IgD-negative memory B cell (primary cell): Measurements from ENCODE around the gene TTN. TPM values are rescaled to one million over a fixed set of nuclear protein-coding genes. Genes with fewer than 3 reads are reported as not detected.

Experiments used
- H3K27ac Mint-ChIP-seq, 3 donors: one replicate each; pipeline ENCODE4 v1.8.0; 2020 to 2022; ENCODE audit warnings: mild to moderate bottlenecking in 3 of 3, mixed read lengths in 3 of 3, moderate library complexity in 1 of 3
- H3K27me3 Mint-ChIP-seq: one replicate; pipeline ENCODE4 v1.8.0; 2021; ENCODE audit warnings: mixed read lengths
- H3K36me3 Mint-ChIP-seq: one replicate; pipeline ENCODE4 v1.8.0; 2020; ENCODE audit warnings: mild to moderate bottlenecking, mixed read lengths
- H3K4me1 Mint-ChIP-seq, 3 donors: one replicate each; pipeline ENCODE4 v1.8.0; 2020 to 2022; ENCODE audit warnings: mixed read lengths in 3 of 3, mild to moderate bottlenecking in 1 of 3
- H3K4me3 Mint-ChIP-seq, 4 donors: one replicate each; pipeline ENCODE4 v1.8.0; 2020 to 2022; ENCODE audit warnings: mild to moderate bottlenecking in 4 of 4, mixed read lengths in 4 of 4, moderate library complexity in 3 of 4
- H3K9me3 Mint-ChIP-seq, 3 donors: one replicate each; pipeline ENCODE4 v1.8.0; 2020 to 2021; ENCODE audit warnings: mixed read lengths in 3 of 3, mild to moderate bottlenecking in 1 of 3
- polyA plus RNA-seq: library from polyadenylated mRNA; unstranded; fragments of 300-500 nt; fragmentation: Illumina TruSeq; gene quantifications from one replicate; pipeline ENCODE4 v1.2.3, GENCODE V29; 2021

Gene TTN
- polyA plus RNA-seq, 1 donor from 2014 or later, result 9.4 TPM

- Mint-ChIP-seq H3K27me3 (no peaks in the 10 kb centered on the region), H3K36me3 (peaks cover 4% of the 10 kb centered on the region), H3K27ac (peak overlapping the region in 1 of 3 donors; percentile 19), H3K9me3 (no peaks in the 10 kb centered on the region), H3K4me1 (no peaks in the 10 kb centered on the region), H3K4me3 (no peak overlapping the region)
Measured at GRCh38 chr2:178506949-178507348, 300.3 kb downstream of the TTN start.

GRCh38 chr2:178506524-178506923 lies 300.7 kb downstream of the TTN start:
- Mint-ChIP-seq H3K36me3 (peaks cover 2% of the 10 kb centered on the region), H3K4me3 (no peak overlapping the region), H3K27me3 (no peaks in the 10 kb centered on the region), H3K9me3 (no peaks in the 10 kb centered on the region), H3K4me1 (no peaks in the 10 kb centered on the region), H3K27ac (peak overlapping the region in 1 of 3 donors; percentile 67)

- no peak overlapping the region for H3K27ac Mint-ChIP-seq
- H3K4me3 Mint-ChIP-seq, result no peak overlapping the region
- peaks cover 2% of the 10 kb centered on the region for H3K36me3 Mint-ChIP-seq
- H3K4me1 Mint-ChIP-seq, result no peaks in the 10 kb centered on the region
- H3K9me3 Mint-ChIP-seq, result no peaks in the 10 kb centered on the region
- no peaks in the 10 kb centered on the region for H3K27me3 Mint-ChIP-seq
Measured at GRCh38 chr2:178506101-178506500, 301.1 kb downstream of the TTN start.

GRCh38 chr2:178502751-178503150 lies 304.5 kb downstream of the TTN start:
- Mint-ChIP-seq H3K4me3 (no peak overlapping the region), H3K9me3 (no peaks in the 10 kb centered on the region), H3K36me3 (peaks cover 6% of the 10 kb centered on the region), H3K27me3 (no peaks in the 10 kb centered on the region), H3K4me1 (peaks cover 4 to 6% (median 5%) of the 10 kb centered on the region in 3 donors), H3K27ac (no peak overlapping the region)

- H3K9me3 Mint-ChIP-seq, result no peaks in the 10 kb centered on the region
- H3K4me1 Mint-ChIP-seq, result peaks cover 5 to 11% (median 10%) of the 10 kb centered on the region in 3 donors
- H3K27me3 Mint-ChIP-seq, result no peaks in the 10 kb centered on the region
Measured at GRCh38 chr2:178499640-178500039, 307.6 kb downstream of the TTN start.

GRCh38 chr2:178498137-178498536 lies 309.1 kb downstream of the TTN start:
- Mint-ChIP-seq H3K27me3 (no peaks in the 10 kb centered on the region), H3K27ac (no peak overlapping the region), H3K9me3 (no peaks in the 10 kb centered on the region), H3K36me3 (peaks cover 18% of the 10 kb centered on the region), H3K4me1 (peaks cover 5 to 11% (median 10%) of the 10 kb centered on the region in 3 donors), H3K4me3 (no peak overlapping the region)

More at GRCh38 chr2:178499640-178500039, 307.6 kb downstream of the TTN start:
- no peak overlapping the region for H3K27ac Mint-ChIP-seq
- peaks cover 14% of the 10 kb centered on the region for H3K36me3 Mint-ChIP-seq
- no peak overlapping the region for H3K4me3 Mint-ChIP-seq

GRCh38 chr2:178496049-178496448 lies 311.2 kb downstream of the TTN start:
- Mint-ChIP-seq H3K4me1 (peaks cover 5 to 11% (median 10%) of the 10 kb centered on the region in 3 donors), H3K27me3 (no peaks in the 10 kb centered on the region), H3K9me3 (no peaks in the 10 kb centered on the region), H3K36me3 (peaks cover 19% of the 10 kb centered on the region), H3K4me3 (no peak overlapping the region), H3K27ac (no peak overlapping the region)

DNA sequence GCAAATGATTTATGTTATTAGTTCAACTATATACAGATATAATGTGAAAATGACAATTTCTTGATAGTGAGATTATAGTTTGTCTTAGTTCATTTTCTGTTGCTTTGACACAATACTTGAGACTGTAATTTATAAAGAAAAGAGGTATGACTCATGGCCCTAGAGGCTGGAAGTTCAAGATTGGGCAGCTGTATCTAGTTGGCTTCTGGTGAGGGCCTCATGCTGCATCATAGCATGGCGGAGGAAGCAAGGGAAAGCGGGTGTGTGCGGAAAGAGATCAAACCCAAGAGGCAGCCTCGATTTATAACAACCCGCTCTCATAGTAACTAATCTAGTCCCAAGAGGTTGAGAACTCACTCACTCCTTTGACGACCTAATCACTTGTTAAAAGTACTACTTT lies 315.6 kb downstream of the TTN start:
- Mint-ChIP-seq H3K4me1 (peaks cover 9 to 24% (median 9%) of the 10 kb centered on the region in 3 donors), H3K4me3 (no peak overlapping the region), H3K27ac (no peak overlapping the region), H3K36me3 (peaks cover 28% of the 10 kb centered on the region), H3K27me3 (no peaks in the 10 kb centered on the region), H3K9me3 (no peaks in the 10 kb centered on the region)

DNA sequence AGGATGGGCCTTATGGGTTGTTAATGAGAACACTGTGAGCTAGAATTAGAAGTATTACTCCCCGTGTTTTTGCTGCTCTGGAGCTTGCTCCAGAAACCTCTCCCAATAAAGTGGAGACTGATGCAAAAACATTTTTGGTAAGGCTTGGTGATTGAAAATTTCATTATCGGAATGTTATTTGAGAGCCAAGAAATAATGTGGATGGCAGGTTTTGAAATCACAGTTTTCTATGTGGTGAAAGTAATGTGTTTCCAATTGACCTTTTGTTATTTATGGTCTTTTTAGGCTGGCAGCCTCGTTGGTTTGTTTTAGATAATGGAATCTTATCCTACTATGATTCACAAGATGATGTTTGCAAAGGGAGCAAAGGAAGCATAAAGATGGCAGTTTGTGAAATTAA lies 321.9 kb downstream of the TTN start:
- H3K36me3 Mint-ChIP-seq, result peaks cover 21% of the 10 kb centered on the region
- no peak overlapping the region for H3K27ac Mint-ChIP-seq
- H3K4me3 Mint-ChIP-seq, result peak overlapping the region in 1 of 4 donors; percentile 59
- peaks cover 30 to 57% (median 32%) of the 10 kb centered on the region in 3 donors for H3K4me1 Mint-ChIP-seq
- H3K27me3 Mint-ChIP-seq, result no peaks in the 10 kb centered on the region
- no peaks in the 10 kb centered on the region for H3K9me3 Mint-ChIP-seq

DNA sequence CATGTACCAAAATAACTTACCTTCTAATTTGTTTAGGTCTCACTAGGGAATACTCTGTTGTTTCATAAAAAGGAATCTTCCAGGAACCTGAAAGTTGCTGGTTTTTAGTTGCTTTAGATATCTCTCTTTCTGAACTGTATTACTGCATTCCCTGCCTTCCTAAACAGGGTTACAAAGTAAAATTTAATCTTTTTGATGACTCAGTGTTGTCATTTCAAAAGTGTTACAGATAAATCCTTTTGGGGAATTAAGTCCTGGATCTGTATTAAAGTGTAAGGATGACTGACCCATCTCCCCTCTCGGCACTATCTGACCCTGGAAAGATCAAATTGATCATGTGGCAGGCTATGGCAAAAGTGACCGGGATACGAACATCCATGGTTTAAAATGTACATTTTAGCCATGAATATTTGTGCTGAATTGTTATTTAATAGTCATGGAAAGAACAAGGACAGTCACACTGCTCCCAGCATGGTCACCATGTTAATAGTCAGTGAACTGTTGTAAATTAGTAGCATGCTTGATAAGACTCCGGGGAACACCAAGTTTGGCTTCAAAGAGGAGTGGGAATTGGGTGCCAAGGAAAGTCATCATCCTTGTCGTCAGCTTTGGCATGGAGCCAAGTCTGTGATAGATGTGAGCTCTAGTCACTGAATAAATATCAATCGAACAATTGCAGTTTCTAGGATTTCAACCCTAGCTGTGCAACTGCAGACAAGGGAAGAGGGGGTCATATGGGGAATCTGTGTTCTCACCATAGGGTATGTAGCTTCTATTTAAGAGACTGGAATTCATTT lies 322.8 kb downstream of the TTN start:
- H3K4me1 Mint-ChIP-seq, result peaks cover 30 to 63% (median 34%) of the 10 kb centered on the region in 3 donors
- H3K27me3 Mint-ChIP-seq, result no peaks in the 10 kb centered on the region
- H3K36me3 Mint-ChIP-seq, result peaks cover 12% of the 10 kb centered on the region
- no peak overlapping the region for H3K27ac Mint-ChIP-seq
- no peaks in the 10 kb centered on the region for H3K9me3 Mint-ChIP-seq
- peak overlapping the region in 1 of 4 donors; percentile 59 for H3K4me3 Mint-ChIP-seq

- Mint-ChIP-seq H3K4me3 (peak overlapping the region; percentile 27 to 97 (median 96)), H3K4me1 (peaks cover 36 to 63% (median 38%) of the 10 kb centered on the region in 3 donors), H3K36me3 (peaks cover 9% of the 10 kb centered on the region), H3K27me3 (no peaks in the 10 kb centered on the region), H3K27ac (peak overlapping the region in 2 of 3 donors; percentile 41 to 82), H3K9me3 (no peaks in the 10 kb centered on the region)
Measured at GRCh38 chr2:178482437-178482836, 324.8 kb downstream of the TTN start.

DNA sequence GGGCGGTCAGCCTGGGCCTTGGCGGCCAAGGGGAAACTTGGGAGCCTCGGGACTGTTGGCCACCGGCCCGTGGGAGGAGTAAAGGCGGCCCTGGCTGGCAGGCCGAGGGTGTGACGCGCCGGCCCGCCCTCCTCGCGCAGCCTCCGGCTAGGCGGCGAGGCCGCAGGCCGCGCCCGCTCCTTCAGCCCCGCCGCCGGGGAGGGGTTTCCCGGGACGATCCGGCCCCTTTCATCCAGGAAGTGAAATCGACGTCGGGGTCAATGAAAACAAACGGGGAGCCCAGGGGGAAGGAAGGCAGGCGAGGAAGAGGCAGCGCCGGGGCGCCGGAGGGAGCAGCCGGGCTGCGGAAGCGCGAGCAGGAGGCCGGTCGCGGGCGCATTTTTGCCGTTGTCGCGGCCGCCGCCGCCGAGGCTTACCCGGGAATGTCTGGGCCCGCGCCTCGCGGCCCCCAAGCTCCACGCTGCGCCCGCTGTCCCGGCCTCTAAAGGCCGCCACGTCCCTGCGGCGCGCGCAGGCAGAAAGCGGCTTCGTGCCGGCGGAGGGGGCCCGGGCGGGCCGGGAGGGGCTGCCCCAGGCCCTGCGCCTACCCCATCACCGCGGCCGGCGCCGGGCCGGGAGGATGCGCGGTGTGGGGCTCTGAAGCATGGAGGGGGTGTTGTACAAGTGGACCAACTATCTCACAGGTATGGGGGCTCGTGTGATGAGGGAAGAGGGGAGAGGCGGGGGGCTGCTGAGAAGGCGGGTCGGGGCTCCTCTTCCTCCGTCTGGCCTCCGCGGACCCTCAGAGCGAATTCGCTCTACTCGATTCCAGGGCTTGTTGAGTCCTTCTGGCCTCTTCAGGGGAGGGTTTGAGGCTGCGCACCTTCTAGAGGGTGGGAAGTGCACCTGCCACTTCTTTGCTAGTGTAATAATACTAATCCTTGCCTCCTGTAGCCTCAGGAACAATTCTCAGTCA lies 326.7 kb downstream of the TTN start, which contains the start of gene PLEKHA3:
TSS of gene PLEKHA3 (plus strand) at position 231 of the 955 bp plus-strand sequence. CDS start at position 644, 413 bp downstream.
- Mint-ChIP-seq H3K36me3 (no peaks in the 10 kb centered on the region), H3K4me1 (peaks cover 33 to 50% (median 40%) of the 10 kb centered on the region in 3 donors), H3K27me3 (no peaks in the 10 kb centered on the region), H3K9me3 (no peaks in the 10 kb centered on the region), H3K4me3 (peak within 1 kb of the TSS; percentile 95 to 100 (median 98)), H3K27ac (peak within 1 kb of the TSS; percentile 96 to 99 (median 99))

DNA sequence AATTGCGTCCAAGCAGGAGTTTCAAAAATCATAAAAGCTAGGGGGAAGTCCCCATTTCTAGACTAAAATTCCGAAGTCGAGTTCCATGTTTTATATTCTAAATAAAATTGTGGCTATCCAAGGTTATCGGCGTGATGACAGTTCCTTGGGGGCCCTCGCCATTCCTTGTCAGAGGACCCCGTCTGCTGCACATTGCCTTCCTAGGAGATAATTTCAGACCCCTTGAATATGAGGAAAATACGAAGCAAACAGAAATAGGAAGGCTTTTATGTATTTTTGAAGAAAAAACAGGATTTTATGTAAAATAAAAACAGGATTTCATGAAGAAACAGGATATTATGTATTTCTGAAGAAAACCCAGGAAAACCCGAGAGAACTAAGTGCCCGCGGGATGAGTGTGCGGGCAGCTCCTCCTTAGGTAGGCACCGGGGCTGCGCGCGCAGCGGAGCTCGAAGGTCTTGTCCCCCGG lies 327.4 kb downstream of the TTN start:
- peaks cover 33 to 45% (median 37%) of the 10 kb centered on the region in 3 donors for H3K4me1 Mint-ChIP-seq

DNA sequence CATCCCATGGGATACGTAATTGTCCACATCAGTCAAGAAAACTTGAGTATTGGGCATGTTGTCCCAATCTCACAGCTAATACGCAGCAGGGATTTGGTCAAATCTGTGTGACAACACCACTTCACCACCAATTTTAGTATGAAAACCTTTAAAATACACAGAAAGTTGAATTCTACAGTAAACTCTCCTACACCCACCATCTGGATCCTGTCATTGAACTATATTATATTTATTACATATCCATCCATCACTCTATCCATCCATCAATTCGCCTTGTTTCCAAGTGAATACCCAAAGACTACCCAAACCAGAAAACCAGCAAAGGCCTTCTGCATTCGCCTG lies 328.0 kb downstream of the TTN start:
- Mint-ChIP-seq H3K36me3 (no peaks in the 10 kb centered on the region), H3K27ac (peak overlapping the region; percentile 96 to 99 (median 99)), H3K4me1 (peaks cover 31 to 40% (median 35%) of the 10 kb centered on the region in 3 donors), H3K27me3 (no peaks in the 10 kb centered on the region), H3K9me3 (no peaks in the 10 kb centered on the region), H3K4me3 (peak overlapping the region; percentile 95 to 100 (median 98))

More for the DNA sequence above, 327.4 kb downstream of the TTN start:
- Mint-ChIP-seq H3K27me3 (no peaks in the 10 kb centered on the region), H3K9me3 (no peaks in the 10 kb centered on the region), H3K4me3 (peak overlapping the region; percentile 95 to 100 (median 96)), H3K27ac (peak overlapping the region; percentile 83 to 99 (median 96)), H3K36me3 (no peaks in the 10 kb centered on the region)
